CMK (cell line): ENCODE measurements around the gene RETN.
A peak's percentile ranks its signal among the peaks of the same experiment; 100 is the strongest.

ENCODE experiments used
- DNase-seq: peaks from one replicate; pipeline ENCODE4 v3.0.0-alpha.2; 2010; ENCODE audit warnings: low read depth

RETN gene, protein sequence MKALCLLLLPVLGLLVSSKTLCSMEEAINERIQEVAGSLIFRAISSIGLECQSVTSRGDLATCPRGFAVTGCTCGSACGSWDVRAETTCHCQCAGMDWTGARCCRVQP

DNA sequence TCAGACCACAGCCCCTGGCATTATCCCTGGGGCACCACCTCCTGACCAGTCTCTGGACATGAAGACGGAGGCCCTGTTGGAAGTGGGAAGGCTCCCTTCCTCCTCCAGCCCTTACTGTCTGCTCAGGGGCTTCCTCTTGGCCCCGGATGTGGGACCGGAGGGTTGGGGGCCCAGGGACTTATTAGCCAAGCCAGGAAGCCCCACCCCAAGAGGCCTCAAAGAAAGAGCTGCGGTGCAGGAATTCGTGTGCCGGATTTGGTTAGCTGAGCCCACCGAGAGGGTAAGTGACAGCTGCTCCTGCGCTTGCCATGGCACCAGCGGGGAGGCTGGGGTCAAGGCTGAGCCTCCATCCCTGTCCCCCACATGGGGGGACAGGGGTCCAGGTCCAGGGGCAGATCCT, at the start of gene RETN:
Gene RETN (plus strand): TSS at position 208 of the 400 bp plus-strand sequence. CDS start 278 bp downstream, outside the sequence.
- no peak for DNase-seq

DNA sequence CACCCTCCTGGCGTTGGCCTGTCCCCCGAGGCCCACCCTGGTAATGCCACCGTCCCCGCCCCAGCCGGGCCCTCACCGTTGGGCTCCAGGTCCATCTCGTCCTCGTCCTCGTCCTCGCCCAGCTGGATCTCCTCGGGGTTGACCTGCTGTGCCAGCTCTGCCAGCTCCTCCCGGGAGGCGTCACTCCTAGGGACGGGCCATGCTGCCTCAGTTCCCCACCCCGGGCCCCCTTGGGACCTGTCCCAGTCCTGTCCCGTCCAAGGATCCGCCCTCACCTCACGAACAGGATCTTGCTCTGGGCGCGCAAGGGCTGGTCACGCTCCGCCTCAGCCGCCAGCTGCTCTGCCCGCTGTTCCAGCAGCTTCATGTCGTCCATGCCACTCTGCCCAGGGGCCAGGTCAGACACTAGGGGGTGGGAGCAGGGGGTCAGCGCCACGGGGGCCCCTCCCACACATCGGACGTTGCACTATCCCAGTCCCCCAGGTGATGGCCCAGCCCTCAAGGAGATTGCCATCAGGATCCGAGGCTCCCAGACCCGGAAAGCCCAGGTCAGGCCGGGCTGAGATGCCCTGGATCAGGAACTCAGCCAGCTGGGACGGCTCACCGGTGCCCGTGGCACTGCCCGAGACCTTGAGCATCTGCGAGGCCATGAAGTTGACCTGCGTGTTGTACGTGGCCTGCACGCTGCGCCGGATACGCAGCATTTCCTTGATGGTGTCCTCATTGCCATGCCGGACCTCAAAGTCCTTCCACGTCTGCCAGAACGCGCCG, 49.0 kb upstream of the RETN start:
- no peak for DNase-seq

DNA sequence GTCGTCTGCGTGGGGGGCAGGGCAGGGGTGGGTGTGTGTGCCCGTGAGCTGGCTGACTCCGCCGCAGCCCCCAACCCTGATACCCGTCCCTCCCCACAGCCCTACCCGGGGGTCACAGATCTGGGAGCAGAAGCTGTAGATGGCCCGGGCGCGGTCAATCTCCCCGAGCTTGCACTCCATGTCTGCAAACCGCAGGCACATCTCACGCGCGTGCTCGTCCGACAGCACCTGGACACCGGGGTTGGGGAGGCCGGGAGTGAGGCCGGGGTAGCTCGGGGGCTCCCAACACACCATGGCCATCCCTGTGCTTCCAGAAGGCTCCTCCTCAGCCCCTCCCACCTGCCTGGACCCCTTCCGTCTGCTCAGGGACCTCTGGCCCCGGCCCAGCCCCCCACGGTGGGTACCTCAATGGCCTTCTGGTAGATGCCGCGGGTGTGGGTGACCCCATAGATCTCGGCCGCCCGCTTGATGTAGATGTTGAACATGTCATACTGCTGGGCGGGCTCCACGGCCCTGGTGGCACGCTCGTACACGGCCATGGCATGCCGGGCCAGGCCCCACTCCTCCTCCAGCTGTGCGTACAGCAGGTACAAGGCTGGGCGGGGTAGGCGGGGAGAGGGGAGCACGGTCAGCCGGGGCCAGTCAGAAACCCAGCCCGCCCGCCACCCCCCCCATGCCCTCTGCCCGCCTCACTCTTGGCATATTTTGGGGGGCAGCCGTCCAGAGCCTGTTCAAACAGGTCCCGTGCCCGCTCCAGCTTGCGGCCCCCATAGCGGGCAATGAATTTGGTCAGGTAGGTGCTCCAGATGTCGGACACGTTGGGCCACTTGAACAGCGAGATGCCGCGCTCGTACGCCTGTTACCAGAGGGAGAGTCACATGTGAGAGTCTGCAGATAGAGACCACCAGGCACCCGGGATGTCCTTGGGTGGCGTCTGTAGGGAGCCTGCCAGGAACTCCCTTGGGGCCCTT, 48.1 kb upstream of the RETN start:
- DNase-seq = no peak

DNA sequence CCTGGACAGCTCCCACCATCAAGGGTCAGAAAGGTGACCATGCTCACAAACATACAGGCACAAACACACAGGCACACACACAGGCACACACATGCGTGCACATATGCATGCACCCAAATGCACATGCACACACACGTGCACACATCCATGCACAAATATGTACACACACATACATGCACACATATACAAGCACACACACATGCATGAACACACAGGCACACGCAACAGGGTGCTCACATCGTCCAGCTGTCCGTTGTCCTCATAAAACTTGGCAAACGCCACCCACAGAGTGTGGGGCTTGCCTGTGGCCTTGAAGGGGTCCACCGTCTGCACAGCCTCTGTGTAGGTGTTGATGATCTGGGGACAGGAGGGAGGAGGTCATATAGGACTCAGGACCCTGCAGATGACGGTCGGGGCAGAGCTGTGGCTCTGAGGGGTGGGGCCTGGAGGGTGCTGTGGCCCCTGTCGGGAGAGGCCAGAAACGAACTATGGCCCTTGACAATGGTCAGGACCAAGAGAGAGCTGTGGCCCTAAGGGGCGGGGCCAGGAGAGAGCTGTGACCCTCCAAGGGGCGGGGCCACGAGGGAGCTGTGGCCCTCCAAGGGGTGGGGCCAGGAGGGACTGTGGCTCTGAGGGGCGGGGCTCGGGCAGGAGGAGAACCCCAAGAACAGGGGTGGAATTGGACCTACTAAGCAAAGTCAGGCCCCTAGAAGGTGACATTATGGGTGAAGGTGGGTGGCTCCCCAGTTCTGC, 45.7 kb upstream of the RETN start:
- no peak for DNase-seq

DNA sequence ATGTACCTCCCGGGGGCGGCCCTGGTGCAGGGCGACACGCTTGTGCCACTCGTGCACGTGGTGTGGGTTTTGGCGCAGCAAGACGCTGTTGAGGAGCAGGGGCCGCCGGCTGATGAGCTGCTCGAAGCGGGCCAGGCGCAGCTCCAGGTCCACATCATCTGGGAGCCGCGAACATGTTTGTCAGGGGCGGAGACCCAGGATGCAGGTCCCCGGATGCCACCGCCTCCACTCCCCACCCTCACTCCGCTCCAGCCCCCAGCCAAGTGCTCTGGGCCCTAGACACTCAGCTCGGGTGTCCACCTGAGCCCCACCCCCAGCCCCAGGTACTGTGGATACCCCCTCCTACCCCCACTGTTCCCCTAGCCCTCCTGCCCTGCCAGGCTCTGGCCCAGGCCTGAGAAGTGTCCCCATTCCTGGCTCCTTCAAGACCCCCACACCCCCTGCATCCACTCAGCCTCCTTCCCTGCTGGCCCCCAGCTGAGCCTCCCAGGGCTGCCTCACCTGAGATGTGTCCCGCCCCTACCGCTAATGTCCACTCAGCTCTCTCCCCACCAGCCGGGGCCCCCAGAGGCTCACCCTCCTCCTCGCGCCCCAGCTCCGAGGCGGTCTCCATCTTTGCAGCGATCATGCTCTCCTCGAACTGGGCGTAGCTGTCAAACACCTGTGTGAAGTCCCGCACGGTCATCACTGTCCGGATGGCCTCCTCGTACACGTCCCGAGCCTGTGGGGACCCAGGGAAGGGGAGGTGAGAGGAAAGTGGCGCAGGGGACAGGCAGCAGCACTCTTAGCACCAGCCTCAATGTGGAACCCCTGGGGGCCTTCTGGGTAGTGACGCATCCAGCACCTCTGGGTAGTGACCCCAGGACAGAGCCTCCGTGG, 44.9 kb upstream of the RETN start:
- DNase-seq = no peak

DNA sequence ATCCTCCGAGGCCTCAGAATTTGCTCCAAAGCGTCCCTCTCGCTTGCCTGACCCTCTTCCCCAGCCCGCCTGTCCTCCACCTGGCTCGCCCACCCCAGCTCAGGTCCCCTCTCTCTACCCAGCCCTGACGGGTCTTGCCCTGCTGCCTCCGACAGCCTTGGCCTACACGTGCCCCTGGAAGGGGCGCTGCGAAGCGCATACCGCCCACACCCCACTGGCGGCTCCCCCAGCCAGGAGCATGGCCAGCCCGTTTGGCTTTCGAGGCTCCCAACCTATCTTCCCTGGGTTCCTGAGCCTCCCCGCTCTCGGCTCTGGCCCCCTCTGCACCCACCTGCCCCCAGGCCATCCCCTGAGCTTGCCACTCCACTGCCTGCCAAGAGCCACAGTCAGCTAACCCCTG, 44.0 kb upstream of the RETN start:
- no peak for DNase-seq

DNA sequence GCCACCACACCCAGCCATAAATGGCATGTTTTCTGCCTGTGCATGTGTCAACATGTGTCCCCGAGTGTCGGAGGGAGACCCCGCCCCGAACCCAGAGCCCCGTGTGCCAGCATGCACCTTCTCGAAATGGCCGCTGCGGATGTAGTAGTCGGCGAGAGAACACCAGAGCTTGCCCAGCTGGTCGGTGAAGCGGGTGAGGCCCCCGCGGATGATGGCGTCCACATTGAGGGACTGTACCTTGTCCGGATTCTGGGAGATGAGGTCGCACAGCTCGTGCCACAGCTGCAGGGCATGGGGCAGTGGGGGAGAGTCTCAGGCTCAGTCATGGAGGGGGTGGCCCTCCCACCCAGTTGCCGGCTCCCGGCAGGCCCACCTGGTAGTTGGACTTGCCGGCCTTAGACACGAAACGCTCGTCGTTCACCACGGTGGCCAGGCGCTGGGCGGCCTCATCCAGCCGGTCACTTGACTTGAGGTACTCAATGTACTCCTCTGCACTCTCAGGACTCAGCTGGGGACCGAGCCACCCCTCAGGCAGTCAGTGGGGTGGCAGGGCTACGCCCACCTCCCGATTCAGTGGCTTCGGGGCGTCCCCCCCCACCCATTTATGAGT, 43.0 kb upstream of the RETN start:
- no peak for DNase-seq

DNA sequence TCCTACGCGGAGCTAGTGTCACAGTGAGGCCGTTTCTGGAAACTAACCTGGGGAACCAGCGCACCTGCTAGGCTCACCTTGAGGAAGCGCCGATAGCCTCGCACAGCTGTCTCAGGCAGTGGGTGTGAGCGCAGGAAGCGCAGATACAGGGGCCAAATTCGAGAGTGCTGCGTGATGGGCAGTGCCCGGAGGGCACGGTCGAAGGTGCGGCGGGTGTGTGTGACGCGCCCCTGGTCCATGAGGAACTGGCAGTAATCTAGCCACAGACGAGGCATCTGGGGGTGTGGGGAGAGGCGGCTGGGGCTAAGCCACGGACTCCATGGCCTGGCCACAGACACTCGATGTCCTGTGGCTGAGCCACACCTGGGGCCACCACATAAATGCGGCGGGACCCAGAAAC, 41.7 kb upstream of the RETN start:
- no peak for DNase-seq

DNA sequence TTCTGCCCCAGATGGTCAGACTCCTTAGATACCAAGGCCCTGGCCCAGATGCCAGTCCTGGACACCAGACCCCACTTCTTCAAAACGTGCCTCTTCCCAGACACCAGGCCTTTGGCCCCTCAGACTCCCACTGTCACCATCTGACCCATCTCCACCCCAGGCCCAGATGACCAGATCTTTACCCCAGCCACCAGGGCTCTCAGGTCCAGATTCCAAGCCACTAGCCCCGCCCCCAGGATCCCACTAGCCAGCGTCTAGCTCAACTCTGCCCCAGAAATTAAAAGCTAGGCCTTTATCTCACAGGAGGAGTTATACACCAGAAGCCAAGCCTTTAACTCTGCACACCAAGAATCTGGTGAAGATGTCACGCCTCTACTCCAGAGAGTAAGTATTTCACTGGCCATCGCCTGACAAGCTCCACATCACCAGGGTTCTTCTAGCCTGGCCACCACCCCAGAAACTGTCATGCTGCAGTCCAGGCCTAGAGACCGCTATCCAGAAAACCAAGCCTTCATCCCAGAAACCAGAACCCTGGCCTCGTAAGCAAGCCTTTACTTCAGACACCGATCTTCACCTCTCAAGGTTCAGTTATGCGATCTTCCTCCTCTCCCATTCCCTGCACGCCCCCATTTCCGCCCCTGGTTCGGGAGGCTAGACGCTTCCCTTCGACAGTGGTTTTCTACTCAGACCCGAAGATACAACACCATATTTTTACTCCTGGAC, 40.1 kb upstream of the RETN start:
- no peak for DNase-seq

DNA sequence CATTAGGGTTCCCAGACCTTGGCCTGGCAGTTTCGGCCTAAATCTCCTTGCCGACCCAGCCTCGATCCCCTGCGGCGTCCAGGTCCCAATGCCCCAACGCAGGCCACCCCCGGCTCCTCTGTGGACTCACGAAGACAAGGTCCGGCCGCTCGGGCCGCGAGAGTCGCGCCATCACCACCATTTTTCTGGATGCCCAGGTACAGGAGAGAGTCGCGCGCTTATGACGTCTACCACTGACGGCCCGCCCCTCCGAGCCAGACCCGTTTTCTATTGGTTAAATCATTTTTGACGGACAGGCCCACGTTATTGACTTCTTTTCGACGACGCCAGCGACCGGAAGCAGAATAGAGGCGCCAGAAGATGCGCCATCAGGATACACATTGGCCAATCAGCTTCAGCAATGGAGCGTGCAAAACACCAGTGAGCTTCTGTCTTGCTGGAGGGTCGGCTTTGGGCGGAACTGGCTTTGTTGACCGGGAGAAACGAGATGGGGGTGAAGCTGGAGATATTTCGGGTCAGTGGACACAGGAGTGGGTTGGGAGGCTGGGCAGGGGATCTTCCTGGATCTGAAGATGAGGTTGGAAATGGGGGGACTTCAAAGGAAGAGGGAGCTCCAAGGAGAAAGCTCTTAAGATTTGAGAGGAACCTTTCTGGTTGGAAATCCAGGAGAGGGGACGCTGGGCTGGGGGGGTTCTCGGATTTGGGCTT, 39.3 kb upstream of the RETN start, which contains the start of the genes PET100 and XAB2:
Gene PET100 (plus strand): TSS at position 447 of the 708 bp plus-strand sequence. CDS start 41 bp downstream, at position 488.
Gene XAB2 (minus strand): TSS at position 199 of the 708 bp plus-strand sequence. CDS start 18 bp downstream, at position 181.
- peak; percentile 96 for DNase-seq

DNA sequence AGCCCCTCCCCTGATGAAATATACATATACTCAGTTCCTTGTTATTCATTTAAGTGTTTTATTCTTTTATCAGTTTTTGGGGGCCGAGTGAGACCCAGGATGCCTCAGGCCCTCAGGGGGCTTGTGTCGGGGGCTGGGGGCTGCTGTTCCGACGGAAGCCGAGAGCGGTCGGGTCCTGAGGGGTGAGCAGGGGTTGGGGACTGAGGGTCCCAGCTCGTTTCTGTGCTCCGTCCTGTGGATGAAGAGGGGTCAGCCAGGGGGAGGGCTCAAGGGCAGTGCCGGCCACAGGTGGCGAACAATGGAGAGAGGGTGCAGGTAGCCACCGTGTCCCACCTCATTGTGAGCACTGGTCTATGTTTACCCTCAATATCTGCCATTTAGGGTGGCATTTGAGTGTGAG, 37.3 kb upstream of the RETN start:
- DNase-seq = no peak

DNA sequence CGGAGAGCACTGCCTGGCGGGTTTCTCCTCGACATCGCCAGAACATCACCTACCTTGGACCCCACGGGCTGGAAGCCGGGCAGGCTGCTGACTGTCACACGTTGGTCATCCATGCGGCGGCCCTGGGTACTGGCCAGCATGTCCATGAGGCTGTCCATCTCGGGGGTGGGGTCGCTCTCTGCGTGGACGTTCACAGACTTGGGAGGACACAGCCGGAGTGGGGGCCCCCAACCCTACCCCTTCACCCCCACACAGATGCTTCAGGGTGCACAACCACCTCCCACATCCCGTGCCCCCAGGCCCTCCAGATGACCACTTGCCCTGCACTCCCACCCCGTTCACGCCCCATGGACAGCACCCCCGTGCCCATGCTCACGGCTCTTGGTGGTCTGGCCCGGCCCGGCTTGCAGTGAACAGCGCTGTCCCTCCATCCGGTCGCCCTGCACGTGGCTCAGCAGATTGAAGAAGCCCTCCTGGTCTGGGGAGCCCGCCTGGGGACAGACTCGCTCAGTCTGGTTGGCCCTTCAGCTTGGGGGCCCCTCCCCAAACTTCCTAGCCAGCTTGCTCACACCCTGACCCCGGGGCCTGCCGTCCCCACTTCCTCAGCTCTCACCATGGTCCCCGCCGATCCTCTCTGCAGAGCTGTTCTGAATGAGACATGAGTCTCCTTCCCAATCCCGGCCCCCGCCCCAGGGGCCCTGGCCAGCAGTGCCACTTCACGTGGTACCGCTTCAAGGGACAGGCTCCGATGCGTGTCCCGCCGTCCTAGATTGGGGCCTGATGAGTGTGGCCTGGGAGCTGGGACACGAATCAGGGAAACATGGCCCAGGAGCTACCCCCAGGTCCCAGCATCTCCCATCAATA, 36.3 kb upstream of the RETN start:
- DNase-seq = no peak

DNA sequence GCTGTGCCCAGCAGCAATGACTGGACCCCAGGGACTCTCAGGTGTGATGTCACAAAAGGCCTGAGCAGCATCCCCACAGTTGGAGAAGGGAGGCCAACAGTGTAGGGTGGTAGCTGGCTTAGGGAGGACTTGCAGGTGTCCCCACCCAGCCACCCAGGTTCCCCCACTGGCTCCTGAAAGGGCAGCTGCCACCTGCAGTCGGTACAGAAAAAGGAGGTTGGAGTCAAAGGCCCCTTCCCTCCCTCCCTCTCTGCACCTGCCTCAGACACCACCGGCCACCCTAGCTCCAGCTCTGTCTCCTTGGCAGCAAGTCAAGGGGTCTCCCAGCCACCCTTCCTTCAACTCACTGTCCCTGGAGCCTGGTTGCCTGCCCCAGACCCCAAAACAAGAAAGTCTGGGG, 35.2 kb upstream of the RETN start, which contains the start of gene PCP2:
Gene PCP2 (minus strand): TSS at position 22 of the 400 bp plus-strand sequence. CDS start 262 bp downstream, outside the sequence.
- DNase-seq = no peak

DNA sequence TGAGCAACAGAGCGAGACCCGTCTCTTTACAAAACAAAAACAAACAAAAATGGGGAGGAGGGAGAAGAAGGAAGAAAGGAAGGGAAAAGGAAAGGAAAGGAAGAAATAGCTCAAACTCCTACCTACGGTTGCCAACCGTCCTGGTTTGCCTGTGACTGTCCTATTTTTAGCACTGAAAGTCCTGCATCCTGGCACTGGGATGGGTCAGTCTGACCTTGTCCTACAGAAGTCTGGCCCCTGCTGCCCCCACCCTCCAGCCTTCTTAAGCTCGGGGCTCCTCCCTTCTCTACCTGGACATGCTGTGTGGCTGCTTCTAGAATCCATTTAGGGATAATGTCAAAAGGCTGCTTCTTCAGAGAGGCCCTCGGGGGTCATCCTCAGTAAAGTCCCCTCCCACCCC, 33.2 kb upstream of the RETN start:
- no peak for DNase-seq

DNA sequence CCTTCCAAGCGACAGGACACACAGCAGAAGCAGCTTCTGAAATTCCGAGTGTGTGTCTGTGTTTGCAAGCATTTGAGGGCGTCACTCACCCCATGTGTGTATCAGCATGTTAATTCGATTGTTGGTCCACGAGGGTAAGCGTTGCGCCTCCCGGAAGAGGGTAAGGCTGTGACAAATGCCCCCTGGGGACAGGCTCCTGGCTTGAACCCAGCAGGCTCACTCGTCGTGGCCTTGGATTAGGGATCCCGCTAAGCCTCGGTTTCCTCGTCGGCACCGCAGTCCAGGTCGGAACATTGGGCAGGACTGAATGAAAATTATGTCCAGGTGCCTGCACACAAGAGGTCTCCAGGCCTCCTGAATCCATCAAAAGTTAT, 32.5 kb upstream of the RETN start:
- DNase-seq = no peak

DNA sequence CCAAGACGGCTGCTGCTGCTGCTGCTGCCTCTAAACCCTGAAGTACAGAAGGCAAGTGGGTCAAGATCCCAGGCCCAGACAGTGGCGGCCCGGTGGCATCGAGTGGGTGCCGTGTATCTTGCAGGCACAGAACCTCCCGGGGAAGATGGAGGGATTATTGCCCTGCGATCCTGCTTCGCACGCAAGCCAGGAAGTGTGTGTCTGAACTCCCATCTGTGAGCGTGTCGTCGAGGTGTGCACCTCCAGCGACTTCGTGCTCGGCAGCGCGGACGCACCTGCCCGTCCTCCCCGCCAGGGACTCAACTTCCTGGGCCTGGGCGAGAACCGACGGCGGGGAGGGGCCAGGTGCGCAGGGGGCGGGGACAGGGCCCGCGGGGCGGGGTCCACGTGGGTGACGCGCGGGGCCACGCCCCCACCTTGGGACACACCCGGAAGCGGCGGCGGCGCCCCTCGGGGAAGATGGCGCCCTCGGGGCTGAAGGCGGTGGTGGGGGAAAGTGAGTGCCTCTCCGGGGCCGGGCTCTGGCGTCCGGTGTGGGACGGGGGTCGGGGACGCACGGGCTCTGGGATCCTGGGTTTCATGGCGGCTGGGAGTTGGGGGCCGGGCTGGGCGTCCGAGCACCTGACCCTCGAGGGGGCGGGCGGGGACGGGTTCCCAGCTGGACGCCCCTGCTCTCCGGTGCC, 32.0 kb upstream of the RETN start, which contains the start of gene STXBP2:
Gene STXBP2 (plus strand): TSS at position 420 of the 683 bp plus-strand sequence. CDS start 40 bp downstream, at position 460.
- DNase-seq = peak; percentile 73
